OCI-LY1 (cell line): ENCODE measurements around the gene SKA1.

Experiments
- H2AFZ ChIP-seq: fragments of 200-600 bp; sonication (generic), shearing (Covaris generic); 2 replicates; pipeline ENCODE4 v1.6.0; 2014; ENCODE audit warnings: antibody characterized with exemption, mild to moderate bottlenecking, low read length
- H3F3A ChIP-seq: fragments of 200-600 bp; sonication (generic), shearing (Covaris generic); 2 replicates; pipeline ENCODE4 v1.6.0; 2014; ENCODE audit warnings: mild to moderate bottlenecking, antibody characterized with exemption, low read length, moderate library complexity; ENCODE audit not compliant: insufficient read depth
- H3K27ac ChIP-seq: fragments of 200-600 bp; sonication (generic); 2 replicates; pipeline ENCODE4 v1.5.1; 2014; ENCODE audit warnings: low read length, mixed run types, mild to moderate bottlenecking, low read depth; ENCODE audit not compliant: poor library complexity, severe bottlenecking
- H3K27me3 ChIP-seq: fragments of 200-600 bp; sonication (generic); 2 replicates; pipeline ENCODE4 v1.6.0; 2014; ENCODE audit warnings: antibody characterized with exemption, mild to moderate bottlenecking, low read length, moderate library complexity; ENCODE audit not compliant: insufficient read depth
- H3K36me3 ChIP-seq: fragments of 200-600 bp; sonication (generic); 2 replicates; pipeline ENCODE4 v1.6.1; 2014; ENCODE audit warnings: mild to moderate bottlenecking, antibody characterized with exemption, low read length, moderate library complexity, mixed read lengths; ENCODE audit not compliant: insufficient read depth
- H3K4me1 ChIP-seq: fragments of 200-600 bp; sonication (generic); 2 replicates; pipeline ENCODE4 v1.5.1; 2014; ENCODE audit warnings: mild to moderate bottlenecking, low read length, moderate library complexity; ENCODE audit not compliant: insufficient read depth, severe bottlenecking
- H3K4me2 ChIP-seq: fragments of 200-600 bp; sonication (generic), shearing (Covaris generic); 2 replicates; pipeline ENCODE4 v1.6.1; 2014; ENCODE audit warnings: low read length
- H3K4me3 ChIP-seq: fragments of 200-600 bp; sonication (generic); 2 replicates; pipeline ENCODE4 v1.5.1; 2014; ENCODE audit warnings: low read length, low read depth, mild to moderate bottlenecking, mixed read lengths; ENCODE audit not compliant: poor library complexity, severe bottlenecking
- H3K79me2 ChIP-seq: fragments of 200-600 bp; shearing (Covaris generic); 2 replicates; pipeline ENCODE4 v1.6.1; 2016; ENCODE audit warnings: mixed run types, low read length, mixed read lengths; ENCODE audit not compliant: insufficient read depth
- H3K9ac ChIP-seq: fragments of 200-600 bp; sonication (generic), shearing (Covaris generic); 2 replicates; pipeline ENCODE4 v1.6.1; 2014; ENCODE audit warnings: mild to moderate bottlenecking, low read length, mixed read lengths
- H3K9me2 ChIP-seq: fragments of 200-600 bp; sonication (generic), shearing (Covaris generic); 2 replicates; pipeline ENCODE4 v1.6.1; 2014; ENCODE audit warnings: low read depth, mild to moderate bottlenecking, low read length, mixed read lengths
- H3K9me3 ChIP-seq: fragments of 200-600 bp; shearing (Covaris generic); 2 replicates; pipeline ENCODE4 v1.6.1; 2014; ENCODE audit warnings: low read length, mixed read lengths
- H4K20me1 ChIP-seq: fragments of 200-600 bp; sonication (generic), shearing (Covaris generic); 2 replicates; pipeline ENCODE4 v1.6.0; 2016; ENCODE audit warnings: mild to moderate bottlenecking, low read length; ENCODE audit not compliant: insufficient read depth
- CTCF ChIP-seq: fragments of 200-600 bp; sonication (generic), shearing (Covaris generic); IDR thresholded peaks from 2 replicates; pipeline ENCODE4 v1.5.1; 2017; ENCODE audit warnings: mild to moderate bottlenecking, antibody characterized with exemption, low read length, moderate library complexity, mixed read lengths
- EZH2 ChIP-seq: fragments of 200-600 bp; sonication (generic), shearing (Covaris generic); IDR thresholded peaks from 2 replicates; pipeline ENCODE4 v1.8.0; 2017; ENCODE audit warnings: borderline replicate concordance, mixed run types, mild to moderate bottlenecking, antibody characterized with exemption, low read length, moderate library complexity, mixed read lengths

SKA1 gene

GRCh38 chr18:50331691-50332090, 43.2 kb upstream of the SKA1 start:
- no peak overlapping the region for H3K4me3 ChIP-seq
- peaks cover 11% of the 10 kb centered on the region for H3K9me3 ChIP-seq
- H3K27me3 ChIP-seq: no peaks in the 10 kb centered on the region
- peaks cover 10% of the 10 kb centered on the region for H3K4me1 ChIP-seq
- H3F3A ChIP-seq: no peaks in the 10 kb centered on the region
- H3K4me2 ChIP-seq: no peak overlapping the region
- no peak overlapping the region for H3K9ac ChIP-seq
- no peaks in the 10 kb centered on the region for H3K9me2 ChIP-seq
- H3K79me2 ChIP-seq: no peaks in the 10 kb centered on the region
- H2AFZ ChIP-seq: no peak overlapping the region
- H3K36me3 ChIP-seq: peaks cover 4% of the 10 kb centered on the region; the same call in 1 of the 2 replicates
- H3K27ac ChIP-seq: no peak overlapping the region
- no peaks in the 10 kb centered on the region for H4K20me1 ChIP-seq
- TF ChIP-seq CTCF: no peak
- TF ChIP-seq EZH2: no peak

DNA sequence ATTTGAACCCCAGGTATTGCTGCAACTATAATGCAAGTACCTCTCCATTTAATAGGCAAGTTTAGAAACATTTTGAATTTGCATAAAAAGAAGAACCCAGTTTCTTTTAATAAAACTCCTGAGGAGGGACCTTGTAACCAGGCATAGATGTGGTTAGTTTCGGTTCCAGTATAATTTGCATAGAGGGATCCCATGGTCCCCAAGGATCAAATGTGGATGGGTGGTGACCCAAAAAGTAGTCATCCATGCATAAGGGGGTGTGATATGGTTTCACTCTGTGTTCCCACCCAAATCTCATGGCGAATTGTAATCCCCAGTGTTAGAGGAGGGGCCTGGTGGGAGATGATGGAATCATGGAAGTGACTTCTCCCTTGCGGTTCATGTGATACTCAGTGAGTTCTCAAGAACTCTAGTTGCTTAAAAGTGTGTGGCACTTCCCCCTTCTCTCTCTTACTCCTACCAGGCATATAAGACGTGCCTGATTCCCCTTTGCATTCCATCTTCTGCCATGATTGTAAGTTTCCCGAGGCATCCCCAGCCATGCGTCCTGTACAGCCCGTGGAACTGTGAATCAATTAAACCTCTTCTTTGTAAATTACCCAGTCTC, 40.2 kb upstream of the SKA1 start:
- no peak overlapping the region for H2AFZ ChIP-seq
- no peaks in the 10 kb centered on the region for H3K79me2 ChIP-seq
- no peak overlapping the region for H3K4me3 ChIP-seq
- H3K27ac ChIP-seq: no peak overlapping the region
- H3K4me1 ChIP-seq: peaks cover 16% of the 10 kb centered on the region
- TF ChIP-seq EZH2 (no peak), CTCF (no peak)
- H3K27me3 ChIP-seq: no peaks in the 10 kb centered on the region
- H4K20me1 ChIP-seq: no peaks in the 10 kb centered on the region
- H3F3A ChIP-seq: no peaks in the 10 kb centered on the region
- H3K9me2 ChIP-seq: no peaks in the 10 kb centered on the region
- peak overlapping the region; percentile 25; the same call in 1 of the 2 replicates for H3K4me2 ChIP-seq
- H3K36me3 ChIP-seq: peaks cover 4% of the 10 kb centered on the region; the same call in 1 of the 2 replicates
- H3K9me3 ChIP-seq: peaks cover 11% of the 10 kb centered on the region
- H3K9ac ChIP-seq: no peak overlapping the region

GRCh38 chr18:50338122-50338521, 36.7 kb upstream of the SKA1 start:
- Histone ChIP-seq H4K20me1 (no peaks in the 10 kb centered on the region), H3K4me3 (no peak overlapping the region), H3K9me2 (no peaks in the 10 kb centered on the region), H3K79me2 (no peaks in the 10 kb centered on the region), H3F3A (no peaks in the 10 kb centered on the region), H3K4me1 (peaks cover 27% of the 10 kb centered on the region), H2AFZ (no peak overlapping the region), H3K36me3 (no peaks in the 10 kb centered on the region), H3K9ac (no peak overlapping the region), H3K4me2 (no peak overlapping the region), H3K27ac (no peak overlapping the region), H3K27me3 (no peaks in the 10 kb centered on the region), H3K9me3 (no peaks in the 10 kb centered on the region)
- TF ChIP-seq CTCF (no peak), EZH2 (no peak)
